Measurements from ENCODE around the gene GIGYF2.
"Not testable (repeated sequence)": the region's sequence is repeated elsewhere in the genome, so short reads cannot be mapped to it uniquely, and the experiment has no call there.

The GIGYF2 gene

GRCh38 chr2:232674491-232674890, 22.6 kb upstream of the GIGYF2 start:
- DNase-seq (ENCODE audit: low spot score), result no peak
- in situ Hi-C loops (cut with MboI; ENCODE audit: low sequenced_read_pairs, unreplicated experiment), result no loop called here
- TF ChIP-seq CTCF (IDR thresholded peaks at IDR 0.05; ENCODE audit: borderline replicate concordance, control extremely low read depth, extremely low read depth, insufficient read depth, missing control alignments), result no peak

DNA sequence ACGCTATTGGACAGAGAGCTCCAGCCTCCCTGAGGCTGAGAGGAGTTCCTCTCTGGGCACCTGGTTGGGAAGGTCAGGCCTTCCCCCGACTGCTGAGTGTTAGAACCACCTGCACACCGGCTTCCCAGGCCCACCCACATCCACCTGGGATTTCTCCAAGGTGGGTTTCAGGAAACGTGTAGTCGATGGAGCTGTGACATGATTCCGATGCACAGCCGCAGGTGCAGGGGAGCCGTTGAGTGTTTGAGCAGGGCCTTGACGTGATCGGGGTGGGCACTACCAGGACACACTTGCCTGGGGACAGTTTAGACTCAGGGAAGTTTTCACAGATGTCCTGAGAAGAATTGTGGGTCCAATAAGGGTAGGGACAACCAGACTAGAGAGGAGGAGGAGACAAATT, 21.8 kb upstream of the GIGYF2 start:
- in situ Hi-C loops (cut with MboI; ENCODE audit: low sequenced_read_pairs, unreplicated experiment), result no loop called here
- DNase-seq (ENCODE audit: low spot score), result no peak
- TF ChIP-seq CTCF (IDR thresholded peaks at IDR 0.05; ENCODE audit: borderline replicate concordance, control extremely low read depth, extremely low read depth, insufficient read depth, missing control alignments), result no peak

DNA sequence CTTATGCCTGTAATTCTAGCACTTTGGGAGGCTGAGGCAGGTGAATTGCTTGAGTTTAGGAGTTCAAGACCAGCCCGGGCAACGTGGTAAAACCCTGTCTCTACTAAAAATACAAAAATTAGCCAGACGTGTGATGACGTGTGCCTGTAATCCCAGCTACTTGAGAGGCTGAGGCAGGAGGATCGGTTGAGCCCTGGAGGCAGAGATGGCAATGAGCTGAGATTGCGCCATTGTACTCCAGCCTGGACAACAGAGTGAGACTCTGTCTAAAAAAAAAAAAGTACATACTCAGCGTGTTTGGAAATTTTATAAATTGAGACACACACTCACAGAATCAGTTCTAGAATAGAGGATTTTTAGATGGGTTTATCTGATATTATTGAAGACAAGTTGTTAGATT, 17.1 kb upstream of the GIGYF2 start:
- in situ Hi-C loops (cut with MboI; ENCODE audit: low sequenced_read_pairs, unreplicated experiment), result no loop called here

GRCh38 chr2:232681527-232681926, 15.6 kb upstream of the GIGYF2 start:
- no peak for TF ChIP-seq CTCF (IDR thresholded peaks at IDR 0.05; ENCODE audit: borderline replicate concordance, control extremely low read depth, extremely low read depth, insufficient read depth, missing control alignments)
- DNase-seq (ENCODE audit: low spot score), result no peak
- in situ Hi-C loops (cut with MboI; ENCODE audit: low sequenced_read_pairs, unreplicated experiment), result no loop called here

More for the DNA sequence above, 17.1 kb upstream of the GIGYF2 start:
- no peak for TF ChIP-seq CTCF (IDR thresholded peaks at IDR 0.05; ENCODE audit: borderline replicate concordance, control extremely low read depth, extremely low read depth, insufficient read depth, missing control alignments)
- DNase-seq (ENCODE audit: low spot score), result no peak

GRCh38 chr2:232683368-232683767, 13.8 kb upstream of the GIGYF2 start:
- DNase-seq (ENCODE audit: low spot score), result no peak
- TF ChIP-seq CTCF (IDR thresholded peaks at IDR 0.05; ENCODE audit: borderline replicate concordance, control extremely low read depth, extremely low read depth, insufficient read depth, missing control alignments), result no peak
- in situ Hi-C loops (cut with MboI; ENCODE audit: low sequenced_read_pairs, unreplicated experiment), result no loop called here

GRCh38 chr2:232685391-232685790, 11.7 kb upstream of the GIGYF2 start:
- in situ Hi-C loops (cut with MboI; ENCODE audit: low sequenced_read_pairs, unreplicated experiment); DNase-seq (ENCODE audit: low spot score): not testable (repeated sequence)

- in situ Hi-C loops (cut with MboI; ENCODE audit: low sequenced_read_pairs, unreplicated experiment), result no loop called here
- DNase-seq (ENCODE audit: low spot score), result no peak
- no peak for TF ChIP-seq CTCF (IDR thresholded peaks at IDR 0.05; ENCODE audit: borderline replicate concordance, control extremely low read depth, extremely low read depth, insufficient read depth, missing control alignments)
Measured at GRCh38 chr2:232687382-232688160, 9.6 kb upstream of the GIGYF2 start.

Measured in GM13976 (cell line).